HepG2 (cell line): ENCODE data around the gene CCT6A. TPM values are rescaled to one million over a fixed set of nuclear protein-coding genes. Genes with fewer than 3 reads are reported as not detected.

Experiments
- ATAD3A ChIP-seq: sonication (generic); formaldehyde crosslinking; IDR thresholded peaks from 2 replicates; pipeline ENCODE4 v1.4.0; 2020; ENCODE audit warnings: missing genetic modification reagents
- EED ChIP-seq: sonication (generic); formaldehyde crosslinking; IDR thresholded peaks from 2 replicates; pipeline ENCODE4 v1.5.0; 2020; ENCODE audit warnings: mild to moderate bottlenecking, missing genetic modification reagents
- HMGA1 ChIP-seq: sonication (generic); formaldehyde crosslinking; conservative IDR thresholded peaks from 2 replicates; pipeline ENCODE4 v1.4.0; 2020; ENCODE audit warnings: missing genetic modification reagents
- KAT2B ChIP-seq: fragments of 150-350 bp; IDR thresholded peaks from 2 replicates; pipeline ENCODE4 v1.6.1; 2014; ENCODE audit warnings: low read depth, low read length, borderline replicate concordance
- RORA ChIP-seq: sonication (generic); formaldehyde crosslinking; IDR thresholded peaks from 2 replicates; pipeline ENCODE4 v1.5.0; 2020; ENCODE audit warnings: mild to moderate bottlenecking, missing genetic modification reagents, moderate library complexity
- SP1 ChIP-seq, 2 experiments: fragments of 450-650 bp in 1 of 2; sonication (generic) in 1 of 2; formaldehyde crosslinking in 1 of 2; IDR thresholded peaks; 2 replicates each; pipeline versions ENCODE4 v1.4.0 to v1.6.1; 2016 to 2020; ENCODE audit warnings: missing genetic modification reagents in 1 of 2
- ZBTB21 ChIP-seq: sonication (generic); formaldehyde crosslinking; IDR thresholded peaks from 2 replicates; pipeline ENCODE4 v1.4.0; 2020; ENCODE audit warnings: missing genetic modification reagents
- ZNF253 ChIP-seq: sonication (generic); formaldehyde crosslinking; IDR thresholded peaks from 2 replicates; pipeline ENCODE4 v1.8.0; 2022; ENCODE audit warnings: mild to moderate bottlenecking, missing genetic modification reagents, borderline replicate concordance
- ZNF44 ChIP-seq: sonication (generic); formaldehyde crosslinking; IDR thresholded peaks from 2 replicates; pipeline ENCODE4 v1.5.1; 2020; ENCODE audit warnings: mild to moderate bottlenecking, missing genetic modification reagents
- ZNF703 ChIP-seq: sonication (generic); formaldehyde crosslinking; IDR thresholded peaks from 2 replicates; pipeline ENCODE4 v1.5.1; 2020; ENCODE audit warnings: missing genetic modification reagents, mild to moderate bottlenecking, moderate library complexity, borderline replicate concordance
- ZSCAN25 ChIP-seq: sonication (generic); formaldehyde crosslinking; IDR thresholded peaks from 2 replicates; pipeline ENCODE4 v1.8.0; 2022; ENCODE audit warnings: mild to moderate bottlenecking, missing genetic modification reagents
- polyA plus RNA-seq, 8 experiments: library from polyadenylated mRNA; depleted of rRNA in 3 of 8; stranded (reverse) in 7 of 8; unstranded in 1 of 8; fragments of >200 nt; fragmentation: Illumina TruSeq in 4 of 8; extraction: Trizol in 4 of 8; gene quantifications; 2 replicates each; pipeline versions ENCODE4 v1.2.1 to v1.2.3, GENCODE V29; 2011 to 2016; ENCODE audit warnings: low read depth in 4 of 8, missing spikeins in 1 of 8, mixed read lengths in 1 of 8; ENCODE audit not compliant: insufficient read depth in 1 of 8
- total RNA-seq, 5 experiments: library from RNA; depleted of rRNA; stranded (reverse); fragments of >200 nt; fragmentation: Illumina TruSeq; extraction: Trizol; gene quantifications; 2 replicates each; pipeline ENCODE4 v1.2.3, GENCODE V29; 2016; ENCODE audit warnings: low read depth in 1 of 5
- TF ChIP-seq, protein P1 (sequence below): sonication (generic); formaldehyde crosslinking; IDR thresholded peaks from 2 replicates; pipeline ENCODE4 v1.4.0; 2020; ENCODE audit warnings: low read depth, mild to moderate bottlenecking, missing genetic modification reagents
- TF ChIP-seq, protein P2 (sequence below): sonication (generic); formaldehyde crosslinking; IDR thresholded peaks from 2 replicates; pipeline ENCODE4 v1.8.1; 2023; ENCODE audit warnings: mild to moderate bottlenecking, missing genetic modification reagents
- TF ChIP-seq, protein P3 (sequence below): sonication (generic); formaldehyde crosslinking; IDR thresholded peaks from 2 replicates; pipeline ENCODE4 v1.5.0; 2020; ENCODE audit warnings: missing genetic modification reagents, mild to moderate bottlenecking, borderline replicate concordance
- TF ChIP-seq, protein P4 (sequence below): sonication (generic); formaldehyde crosslinking; IDR thresholded peaks from 2 replicates; pipeline ENCODE4 v1.8.0; 2022; ENCODE audit warnings: mild to moderate bottlenecking, missing genetic modification reagents, moderate library complexity
- TF ChIP-seq, protein P5 (sequence below): conservative IDR thresholded peaks from 2 replicates; pipeline ENCODE4 v1.6.1; 2018; ENCODE audit warnings: missing genetic modification reagents
- TF ChIP-seq, protein P6 (sequence below): sonication (generic); formaldehyde crosslinking; IDR thresholded peaks from 2 replicates; pipeline ENCODE4 v1.9.0; 2021; ENCODE audit warnings: missing genetic modification reagents, mild to moderate bottlenecking, borderline replicate concordance
- TF ChIP-seq, protein P7 (sequence below): fragments of 450-650 bp; IDR thresholded peaks from 2 replicates; pipeline ENCODE4 v1.6.1; 2016

CCT6A gene
- total and polyA plus RNA-seq, 2 of the 13 experiments (the other 11 are each of a cell fraction or from before 2014, with no cell fraction given), result 219 to 292 TPM

DNA sequence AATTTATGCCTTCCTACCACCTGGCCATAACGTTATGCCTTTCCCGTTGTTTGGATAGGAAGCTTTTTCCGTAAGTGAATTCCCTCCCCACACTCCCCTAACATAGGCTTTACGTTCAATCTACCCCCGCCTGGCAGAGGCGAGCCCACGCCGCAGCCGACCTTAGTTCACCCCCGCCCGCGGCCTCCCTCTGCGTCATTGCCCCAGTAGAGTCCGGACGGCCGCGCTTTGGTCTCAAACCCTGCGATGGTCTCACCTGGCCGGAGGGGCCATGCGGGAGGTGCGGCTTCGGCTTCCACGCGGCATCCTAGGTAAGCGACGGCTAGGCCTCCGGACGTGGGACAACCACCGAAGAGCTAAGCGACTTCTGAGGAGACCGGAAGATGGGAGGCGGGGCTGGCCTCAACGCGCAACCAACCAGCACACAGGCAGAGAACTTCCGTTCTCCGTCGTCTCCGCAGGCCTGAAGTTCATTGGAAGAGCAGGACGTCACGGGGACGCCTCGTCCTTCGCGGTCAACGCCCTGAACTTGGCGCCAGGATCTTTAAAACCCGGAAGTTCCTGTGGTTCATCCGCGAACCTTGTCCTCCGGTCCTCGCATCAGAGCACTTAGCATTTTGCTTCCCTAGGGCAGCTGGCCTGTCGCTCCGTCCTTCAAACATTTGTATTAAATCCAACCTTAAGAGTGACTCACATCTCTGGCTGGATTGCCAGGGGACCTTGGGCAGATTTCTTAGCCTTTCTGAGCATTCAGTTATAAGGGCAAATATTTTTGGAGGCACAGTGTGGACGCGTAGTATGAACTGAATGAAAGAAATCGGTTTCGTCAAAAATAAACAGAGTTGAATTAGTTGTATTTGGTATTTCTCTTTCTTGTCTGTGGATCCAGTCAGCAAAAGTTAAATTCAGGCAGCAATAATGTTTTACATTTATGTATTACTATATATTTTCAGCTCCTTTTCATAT, 54.8 kb downstream of the CCT6A start, which contains the start of gene CHCHD2 (continued):
- TF ChIP-seq ZNF253 (CRISPR knock-in tag) (no peak), RORA (no peak), ZSCAN25 (CRISPR knock-in tag) (no peak), ZNF703 (CRISPR knock-in tag) (0 out of 2 replicates have a peak, but pooled peaks have one; percentile 44), KAT2B (no peak), EED (CRISPR knock-in tag) (0 out of 2 replicates have a peak, but pooled peaks have one; percentile 66), ATAD3A (CRISPR knock-in tag) (no peak), ZNF44 (CRISPR knock-in tag) (peak; percentile 69; the same call in 1 of the 2 replicates), SP1 (IDR thresholded peaks at IDR 0.05) (no peak), SP1 (CRISPR knock-in tag; IDR thresholded peaks at IDR 0.05) (peak; percentile 46), HMGA1 (CRISPR knock-in tag) (no peak), ZBTB21 (no peak; the same call in 1 of the 2 replicates)
- TF ChIP-seq, protein P1, sequence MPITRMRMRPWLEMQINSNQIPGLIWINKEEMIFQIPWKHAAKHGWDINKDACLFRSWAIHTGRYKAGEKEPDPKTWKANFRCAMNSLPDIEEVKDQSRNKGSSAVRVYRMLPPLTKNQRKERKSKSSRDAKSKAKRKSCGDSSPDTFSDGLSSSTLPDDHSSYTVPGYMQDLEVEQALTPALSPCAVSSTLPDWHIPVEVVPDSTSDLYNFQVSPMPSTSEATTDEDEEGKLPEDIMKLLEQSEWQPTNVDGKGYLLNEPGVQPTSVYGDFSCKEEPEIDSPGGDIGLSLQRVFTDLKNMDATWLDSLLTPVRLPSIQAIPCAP (CRISPR knock-in tag), result no peak
- TF ChIP-seq, protein P2, sequence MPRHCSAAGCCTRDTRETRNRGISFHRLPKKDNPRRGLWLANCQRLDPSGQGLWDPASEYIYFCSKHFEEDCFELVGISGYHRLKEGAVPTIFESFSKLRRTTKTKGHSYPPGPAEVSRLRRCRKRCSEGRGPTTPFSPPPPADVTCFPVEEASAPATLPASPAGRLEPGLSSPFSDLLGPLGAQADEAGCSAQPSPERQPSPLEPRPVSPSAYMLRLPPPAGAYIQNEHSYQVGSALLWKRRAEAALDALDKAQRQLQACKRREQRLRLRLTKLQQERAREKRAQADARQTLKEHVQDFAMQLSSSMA, result no peak
- TF ChIP-seq, protein P3, sequence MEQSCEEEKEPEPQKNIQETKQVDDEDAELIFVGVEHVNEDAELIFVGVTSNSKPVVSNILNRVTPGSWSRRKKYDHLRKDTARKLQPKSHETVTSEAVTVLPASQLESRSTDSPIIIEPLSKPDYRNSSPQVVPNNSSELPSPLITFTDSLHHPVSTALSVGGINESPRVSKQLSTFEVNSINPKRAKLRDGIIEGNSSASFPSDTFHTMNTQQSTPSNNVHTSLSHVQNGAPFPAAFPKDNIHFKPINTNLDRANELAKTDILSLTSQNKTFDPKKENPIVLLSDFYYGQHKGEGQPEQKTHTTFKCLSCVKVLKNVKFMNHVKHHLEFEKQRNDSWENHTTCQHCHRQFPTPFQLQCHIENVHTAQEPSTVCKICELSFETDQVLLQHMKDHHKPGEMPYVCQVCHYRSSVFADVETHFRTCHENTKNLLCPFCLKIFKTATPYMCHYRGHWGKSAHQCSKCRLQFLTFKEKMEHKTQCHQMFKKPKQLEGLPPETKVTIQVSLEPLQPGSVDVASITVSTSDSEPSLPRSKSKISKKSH, result no peak
- TF ChIP-seq, protein P4, sequence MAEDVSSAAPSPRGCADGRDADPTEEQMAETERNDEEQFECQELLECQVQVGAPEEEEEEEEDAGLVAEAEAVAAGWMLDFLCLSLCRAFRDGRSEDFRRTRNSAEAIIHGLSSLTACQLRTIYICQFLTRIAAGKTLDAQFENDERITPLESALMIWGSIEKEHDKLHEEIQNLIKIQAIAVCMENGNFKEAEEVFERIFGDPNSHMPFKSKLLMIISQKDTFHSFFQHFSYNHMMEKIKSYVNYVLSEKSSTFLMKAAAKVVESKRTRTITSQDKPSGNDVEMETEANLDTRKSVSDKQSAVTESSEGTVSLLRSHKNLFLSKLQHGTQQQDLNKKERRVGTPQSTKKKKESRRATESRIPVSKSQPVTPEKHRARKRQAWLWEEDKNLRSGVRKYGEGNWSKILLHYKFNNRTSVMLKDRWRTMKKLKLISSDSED (CRISPR knock-in tag), result no peak
- TF ChIP-seq, protein P5, sequence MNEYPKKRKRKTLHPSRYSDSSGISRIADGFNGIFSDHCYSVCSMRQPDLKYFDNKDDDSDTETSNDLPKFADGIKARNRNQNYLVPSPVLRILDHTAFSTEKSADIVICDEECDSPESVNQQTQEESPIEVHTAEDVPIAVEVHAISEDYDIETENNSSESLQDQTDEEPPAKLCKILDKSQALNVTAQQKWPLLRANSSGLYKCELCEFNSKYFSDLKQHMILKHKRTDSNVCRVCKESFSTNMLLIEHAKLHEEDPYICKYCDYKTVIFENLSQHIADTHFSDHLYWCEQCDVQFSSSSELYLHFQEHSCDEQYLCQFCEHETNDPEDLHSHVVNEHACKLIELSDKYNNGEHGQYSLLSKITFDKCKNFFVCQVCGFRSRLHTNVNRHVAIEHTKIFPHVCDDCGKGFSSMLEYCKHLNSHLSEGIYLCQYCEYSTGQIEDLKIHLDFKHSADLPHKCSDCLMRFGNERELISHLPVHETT (CRISPR knock-in tag), result peak; percentile 72
- TF ChIP-seq, protein P6, sequence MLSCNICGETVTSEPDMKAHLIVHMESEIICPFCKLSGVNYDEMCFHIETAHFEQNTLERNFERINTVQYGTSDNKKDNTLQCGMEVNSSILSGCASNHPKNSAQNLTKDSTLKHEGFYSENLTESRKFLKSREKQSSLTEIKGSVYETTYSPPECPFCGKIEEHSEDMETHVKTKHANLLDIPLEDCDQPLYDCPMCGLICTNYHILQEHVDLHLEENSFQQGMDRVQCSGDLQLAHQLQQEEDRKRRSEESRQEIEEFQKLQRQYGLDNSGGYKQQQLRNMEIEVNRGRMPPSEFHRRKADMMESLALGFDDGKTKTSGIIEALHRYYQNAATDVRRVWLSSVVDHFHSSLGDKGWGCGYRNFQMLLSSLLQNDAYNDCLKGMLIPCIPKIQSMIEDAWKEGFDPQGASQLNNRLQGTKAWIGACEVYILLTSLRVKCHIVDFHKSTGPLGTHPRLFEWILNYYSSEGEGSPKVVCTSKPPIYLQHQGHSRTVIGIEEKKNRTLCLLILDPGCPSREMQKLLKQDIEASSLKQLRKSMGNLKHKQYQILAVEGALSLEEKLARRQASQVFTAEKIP (CRISPR knock-in tag), result no peak
- TF ChIP-seq, protein P7, sequence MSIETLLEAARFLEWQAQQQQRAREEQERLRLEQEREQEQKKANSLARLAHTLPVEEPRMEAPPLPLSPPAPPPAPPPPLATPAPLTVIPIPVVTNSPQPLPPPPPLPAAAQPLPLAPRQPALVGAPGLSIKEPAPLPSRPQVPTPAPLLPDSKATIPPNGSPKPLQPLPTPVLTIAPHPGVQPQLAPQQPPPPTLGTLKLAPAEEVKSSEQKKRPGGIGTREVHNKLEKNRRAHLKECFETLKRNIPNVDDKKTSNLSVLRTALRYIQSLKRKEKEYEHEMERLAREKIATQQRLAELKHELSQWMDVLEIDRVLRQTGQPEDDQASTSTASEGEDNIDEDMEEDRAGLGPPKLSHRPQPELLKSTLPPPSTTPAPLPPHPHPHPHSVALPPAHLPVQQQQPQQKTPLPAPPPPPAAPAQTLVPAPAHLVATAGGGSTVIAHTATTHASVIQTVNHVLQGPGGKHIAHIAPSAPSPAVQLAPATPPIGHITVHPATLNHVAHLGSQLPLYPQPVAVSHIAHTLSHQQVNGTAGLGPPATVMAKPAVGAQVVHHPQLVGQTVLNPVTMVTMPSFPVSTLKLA, result no peak
